ENCODE results near the gene SLBP.

Gene SLBP

DNA sequence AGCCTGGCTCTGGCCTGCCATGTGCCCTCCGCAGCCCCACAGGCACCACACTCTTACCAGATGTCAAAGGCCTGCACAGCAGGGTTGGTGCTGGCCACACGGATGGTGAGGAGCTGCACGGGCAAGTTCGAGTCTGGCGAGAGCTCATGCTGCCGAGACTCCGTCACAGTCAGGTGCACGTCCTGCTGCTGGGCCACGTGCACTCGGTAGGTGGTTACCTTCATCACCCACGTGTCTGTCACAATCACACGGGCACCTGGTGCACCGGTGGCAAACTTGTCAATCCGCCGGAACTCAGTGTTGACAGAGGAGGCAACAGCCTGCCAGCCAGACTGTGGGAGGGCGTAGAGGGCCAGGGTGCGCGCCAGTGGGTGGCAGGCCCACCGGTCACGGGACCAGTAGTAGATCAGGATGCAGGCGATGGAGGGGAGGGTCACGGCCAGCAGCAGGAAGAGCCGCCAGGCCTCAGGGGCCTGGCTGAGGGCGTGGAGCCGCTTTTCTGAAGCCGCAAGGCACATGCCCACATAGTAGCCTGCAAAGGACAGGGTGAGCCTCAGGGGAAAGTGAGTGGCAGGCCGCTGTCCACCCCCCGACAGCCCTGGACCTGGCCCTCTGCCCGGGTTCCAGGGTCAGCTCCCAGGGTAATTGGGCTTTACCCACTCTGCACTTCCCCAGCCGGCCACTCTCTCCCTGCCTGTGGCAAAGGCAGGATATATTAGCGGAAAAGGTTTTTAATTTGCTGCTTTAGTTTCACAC, 6.2 kb upstream of the SLBP start:
- TF ChIP-seq, protein P1, sequence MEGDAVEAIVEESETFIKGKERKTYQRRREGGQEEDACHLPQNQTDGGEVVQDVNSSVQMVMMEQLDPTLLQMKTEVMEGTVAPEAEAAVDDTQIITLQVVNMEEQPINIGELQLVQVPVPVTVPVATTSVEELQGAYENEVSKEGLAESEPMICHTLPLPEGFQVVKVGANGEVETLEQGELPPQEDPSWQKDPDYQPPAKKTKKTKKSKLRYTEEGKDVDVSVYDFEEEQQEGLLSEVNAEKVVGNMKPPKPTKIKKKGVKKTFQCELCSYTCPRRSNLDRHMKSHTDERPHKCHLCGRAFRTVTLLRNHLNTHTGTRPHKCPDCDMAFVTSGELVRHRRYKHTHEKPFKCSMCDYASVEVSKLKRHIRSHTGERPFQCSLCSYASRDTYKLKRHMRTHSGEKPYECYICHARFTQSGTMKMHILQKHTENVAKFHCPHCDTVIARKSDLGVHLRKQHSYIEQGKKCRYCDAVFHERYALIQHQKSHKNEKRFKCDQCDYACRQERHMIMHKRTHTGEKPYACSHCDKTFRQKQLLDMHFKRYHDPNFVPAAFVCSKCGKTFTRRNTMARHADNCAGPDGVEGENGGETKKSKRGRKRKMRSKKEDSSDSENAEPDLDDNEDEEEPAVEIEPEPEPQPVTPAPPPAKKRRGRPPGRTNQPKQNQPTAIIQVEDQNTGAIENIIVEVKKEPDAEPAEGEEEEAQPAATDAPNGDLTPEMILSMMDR (IDR thresholded peaks at IDR 0.05; ENCODE audit: low read depth, low read length, missing control alignments), result no peak
- DNase-seq (ENCODE audit: low read depth), result no peak
- in situ Hi-C loops (cut with HindIII; ENCODE audit: low sequenced_read_pairs), result no loop called here
- H3K4me3 ChIP-seq (ENCODE audit: low read depth, low read length), result no peak overlapping the region

DNA sequence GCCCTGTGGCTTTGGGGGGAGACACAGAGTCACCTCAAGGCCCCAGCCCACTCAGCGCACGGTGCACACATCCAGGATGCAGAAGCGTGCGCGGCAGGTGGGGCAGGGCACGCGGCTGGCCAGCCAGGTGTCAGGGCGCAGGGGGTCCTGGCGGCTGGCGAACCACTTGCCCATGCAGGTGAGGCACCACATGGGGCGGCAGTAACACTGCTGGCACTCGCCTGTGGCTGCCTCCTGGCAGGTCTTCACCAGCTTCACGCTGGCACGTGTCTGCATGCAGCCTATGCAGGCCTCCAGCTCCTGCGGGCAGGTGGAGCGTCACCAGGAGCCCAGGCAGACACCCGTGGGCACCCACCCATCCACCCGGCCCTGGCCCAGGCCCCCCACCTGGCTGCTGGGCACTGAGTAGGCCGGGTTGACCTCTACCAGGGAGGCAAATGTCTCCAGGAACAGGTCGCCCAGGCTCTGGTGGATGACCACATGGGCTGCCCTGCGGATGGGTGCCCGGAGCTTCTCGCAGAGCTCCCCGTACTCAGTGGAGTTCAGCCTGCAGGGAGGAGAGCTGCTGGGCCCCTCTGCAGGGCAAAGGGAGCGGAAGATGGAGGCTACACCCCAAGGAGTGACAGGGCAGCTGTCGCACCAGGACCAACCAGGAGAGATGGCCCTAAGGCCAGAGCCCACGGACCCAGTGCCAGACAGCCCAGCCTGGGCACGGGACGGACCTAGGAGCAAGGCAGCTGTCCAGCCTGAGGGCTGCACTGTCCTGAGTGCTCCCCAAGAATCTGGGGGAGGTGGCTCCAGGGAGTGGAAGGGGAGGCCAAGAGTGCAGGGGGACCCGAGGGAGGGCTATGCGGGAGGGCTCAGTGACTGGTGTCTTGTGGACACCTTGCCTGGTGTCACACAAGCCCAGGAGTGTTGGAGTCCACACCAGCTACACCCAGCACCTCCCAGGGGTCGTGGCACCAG, 5.3 kb upstream of the SLBP start:
- in situ Hi-C loops (cut with HindIII; ENCODE audit: low sequenced_read_pairs), result no loop called here
- TF ChIP-seq, protein P1 (IDR thresholded peaks at IDR 0.05; ENCODE audit: low read depth, low read length, missing control alignments), result no peak
- DNase-seq (ENCODE audit: low read depth), result no peak
- no peak overlapping the region for H3K4me3 ChIP-seq (ENCODE audit: low read depth, low read length)

DNA sequence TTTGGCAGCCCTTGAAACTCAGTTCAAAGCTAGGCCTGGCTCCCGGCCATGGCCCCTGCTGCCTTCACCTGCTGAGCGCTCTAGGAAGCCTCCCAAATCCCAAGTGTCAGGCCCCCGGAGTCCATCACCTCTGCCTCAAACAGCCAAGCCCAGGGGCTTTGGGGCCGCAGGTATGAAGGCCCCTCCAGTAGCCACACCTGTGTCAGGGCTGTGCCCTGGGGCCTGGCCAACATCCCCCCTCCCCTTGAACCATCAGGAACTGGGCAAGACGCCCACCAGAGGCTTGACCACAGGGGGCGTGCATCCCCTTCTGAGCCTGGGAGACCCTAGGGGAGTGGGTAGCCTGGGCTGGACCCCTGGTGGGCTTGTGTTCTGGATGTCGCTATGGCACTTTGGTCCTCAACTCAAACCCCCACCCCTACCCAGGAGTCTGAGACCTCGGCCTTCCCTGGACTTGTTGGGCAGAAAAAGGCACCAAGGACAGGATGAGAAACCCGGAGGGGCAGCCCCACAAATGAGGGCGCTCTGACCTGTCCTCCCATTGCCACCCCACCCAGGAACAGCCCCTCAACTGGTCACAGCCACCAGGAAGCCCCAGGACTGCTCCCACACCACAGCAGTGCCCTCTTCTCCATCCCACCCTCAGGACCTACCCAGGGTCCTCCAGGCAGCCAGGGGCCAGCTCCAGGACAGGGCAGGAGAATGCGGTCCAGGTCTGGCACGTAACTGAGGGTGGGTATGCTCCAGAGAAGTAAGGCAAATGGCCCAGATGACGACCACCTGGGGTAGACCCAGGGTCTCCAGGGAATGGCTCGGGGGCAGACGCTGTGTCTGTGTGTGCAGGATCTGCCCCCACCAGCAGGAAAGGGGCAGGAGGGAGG, 4.2 kb upstream of the SLBP start:
- in situ Hi-C loops (cut with HindIII; ENCODE audit: low sequenced_read_pairs), result no loop called here
- TF ChIP-seq, protein P1 (IDR thresholded peaks at IDR 0.05; ENCODE audit: low read depth, low read length, missing control alignments), result no peak
- no peak overlapping the region for H3K4me3 ChIP-seq (ENCODE audit: low read depth, low read length)
- no peak for DNase-seq (ENCODE audit: low read depth)

DNA sequence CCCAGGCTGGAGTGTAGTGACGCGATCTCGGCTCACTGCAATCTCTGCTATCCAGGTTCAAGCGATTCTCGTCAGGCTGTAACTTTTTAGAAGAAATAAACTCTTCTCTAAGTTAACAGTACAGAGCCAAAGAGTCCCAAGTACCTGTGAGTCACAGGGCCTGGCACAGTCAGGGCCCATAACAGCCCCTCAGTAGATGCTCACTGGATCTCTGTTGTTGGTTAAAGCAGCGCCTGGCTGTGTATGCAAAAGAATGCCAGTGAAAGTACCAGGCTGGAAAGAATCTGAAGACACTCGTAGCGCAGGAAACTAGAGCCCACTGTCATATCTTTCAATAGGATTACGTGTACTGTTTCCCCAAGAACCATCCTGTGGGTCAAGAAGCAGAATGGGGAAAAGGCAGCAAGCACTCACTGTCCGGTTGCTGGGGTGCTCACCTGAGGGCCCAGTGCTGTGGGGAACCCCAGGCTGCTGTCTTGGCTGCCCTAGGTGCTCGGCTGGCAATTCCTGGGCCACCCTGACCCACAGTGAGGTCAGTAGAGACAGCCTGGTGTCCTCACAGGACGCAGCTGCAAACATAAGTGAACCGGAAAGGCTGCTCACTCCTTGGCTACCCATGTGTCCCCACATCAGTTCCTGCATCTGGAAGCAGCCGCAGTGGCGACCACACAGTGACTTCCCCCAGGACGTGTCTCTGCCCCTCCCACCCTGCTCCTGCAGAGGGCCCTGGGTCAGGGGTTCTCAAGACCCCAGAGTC, 3.1 kb upstream of the SLBP start:
- H3K4me3 ChIP-seq (ENCODE audit: low read depth, low read length), result no peak overlapping the region
- TF ChIP-seq, protein P1 (IDR thresholded peaks at IDR 0.05; ENCODE audit: low read depth, low read length, missing control alignments), result no peak
- in situ Hi-C loops (cut with HindIII; ENCODE audit: low sequenced_read_pairs), result no loop called here
- DNase-seq (ENCODE audit: low read depth), result no peak

DNA sequence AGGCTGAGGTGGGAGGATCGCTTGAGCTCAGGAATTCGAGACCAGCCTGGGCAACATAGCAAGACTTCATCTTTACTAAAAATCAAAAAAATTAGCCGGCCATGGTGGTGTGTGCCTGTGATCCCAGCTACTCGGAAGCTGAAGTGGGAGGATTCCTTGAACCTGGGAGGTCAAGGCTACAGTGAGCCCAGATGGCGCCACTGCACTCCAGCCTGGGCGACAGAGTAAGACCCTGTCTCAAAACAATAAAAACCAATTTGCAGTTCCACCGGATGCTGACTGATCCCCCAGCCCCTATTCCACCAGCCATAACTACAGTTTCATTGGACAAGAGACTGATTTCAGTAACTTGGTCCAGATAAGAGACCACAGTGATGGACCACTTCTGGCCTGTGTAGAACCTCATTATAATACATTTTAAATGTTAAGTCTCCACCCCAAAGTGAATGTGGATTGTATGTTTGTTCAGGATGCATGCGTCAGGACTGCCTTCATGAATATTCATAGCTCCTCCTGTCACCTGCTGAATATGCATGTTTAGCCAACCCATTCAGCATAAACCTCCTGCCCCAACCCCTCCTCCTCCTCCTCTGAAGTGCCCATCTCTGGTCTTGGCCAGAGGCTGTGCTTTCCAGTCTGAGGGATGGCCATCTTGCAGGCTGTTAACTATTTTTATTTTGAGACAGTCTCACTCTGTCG, 2.3 kb upstream of the SLBP start:
- TF ChIP-seq, protein P1 (IDR thresholded peaks at IDR 0.05; ENCODE audit: low read depth, low read length, missing control alignments), result no peak
- in situ Hi-C loops (cut with HindIII; ENCODE audit: low sequenced_read_pairs), result no loop called here
- no peak overlapping the region for H3K4me3 ChIP-seq (ENCODE audit: low read depth, low read length)
- no peak for DNase-seq (ENCODE audit: low read depth)

Data from astrocyte of the cerebellum (primary cell).